ENCODE data around the gene PRELID2.

Gene PRELID2

DNA sequence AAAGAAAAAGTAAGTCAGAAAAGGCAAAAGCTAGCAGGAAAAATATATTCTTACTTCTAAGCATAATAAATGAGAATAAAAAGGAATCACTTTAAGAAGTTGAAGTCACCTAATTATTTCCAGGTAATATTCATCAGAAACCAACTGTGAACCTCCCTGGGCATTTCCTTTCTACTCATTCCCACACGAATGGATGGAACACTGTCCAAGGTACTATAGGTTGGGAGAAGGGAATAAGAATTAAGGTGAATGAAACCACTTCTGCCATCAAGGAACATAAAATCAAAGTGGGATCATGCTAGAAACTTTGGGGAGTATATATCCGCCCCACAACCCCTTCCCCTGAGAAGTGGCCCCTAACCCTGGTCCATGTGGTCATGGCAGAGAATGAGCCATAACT is 41.6 kb downstream of the PRELID2 start:
- no peak for DNase-seq

DNA sequence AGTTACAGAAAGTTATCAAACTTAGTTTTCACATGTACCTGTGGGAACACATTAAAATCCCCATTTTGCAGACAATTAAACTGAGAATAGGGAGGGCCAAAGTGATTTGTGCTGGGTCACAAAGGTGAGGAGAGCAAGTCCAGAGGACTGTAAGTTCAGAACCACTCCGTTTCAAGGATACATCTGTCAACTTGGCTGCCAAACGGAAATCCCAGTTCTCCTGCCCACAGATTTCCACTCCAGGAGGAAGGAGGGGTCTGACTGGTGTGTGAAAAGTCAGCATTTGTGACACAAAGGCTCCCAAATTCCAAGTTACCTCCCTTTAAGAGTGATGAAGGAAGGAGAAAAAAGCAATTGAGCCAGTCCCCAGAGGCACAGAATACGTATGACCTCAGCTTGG is 42.3 kb downstream of the PRELID2 start:
- no peak for DNase-seq

DNA sequence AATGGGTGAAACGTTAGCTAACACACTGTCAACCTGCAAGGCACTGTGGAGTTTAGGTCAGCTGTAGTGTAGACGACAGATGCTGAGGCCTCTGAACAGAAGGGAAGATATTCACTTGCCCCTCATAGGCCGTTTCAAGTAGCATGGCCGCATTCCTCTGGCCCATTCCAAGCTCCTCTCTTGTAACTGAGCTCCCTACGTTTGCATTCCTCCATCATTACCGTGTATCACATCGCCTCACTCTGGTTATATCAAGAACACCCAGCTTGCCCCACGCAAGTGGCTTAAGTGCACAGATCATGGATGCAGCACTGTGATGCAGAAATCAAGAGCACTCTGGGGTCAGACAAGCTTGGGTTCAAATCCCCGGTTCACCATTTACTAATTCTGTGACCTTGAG is 43.3 kb downstream of the PRELID2 start:
- no peak for DNase-seq

DNA sequence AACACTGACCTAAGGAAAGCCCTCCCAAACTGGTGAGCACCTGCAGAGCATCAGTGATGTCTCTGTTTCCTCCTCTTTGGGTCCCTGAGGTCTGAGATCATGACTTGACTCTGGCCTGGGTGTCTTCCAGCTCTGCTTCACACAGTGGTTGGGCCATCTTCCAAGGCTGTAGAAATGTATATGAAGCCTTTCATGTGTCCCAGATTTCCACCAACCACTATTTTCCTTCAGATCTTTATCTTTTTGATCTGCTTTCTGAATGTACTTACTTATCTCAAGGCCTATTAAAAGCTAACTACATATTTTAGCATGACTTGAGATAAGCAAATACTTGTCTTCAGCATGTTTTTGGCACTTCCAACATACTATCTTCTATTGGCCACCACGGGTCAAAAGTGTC is 47.1 kb downstream of the PRELID2 start:
- DNase-seq = no peak

DNA sequence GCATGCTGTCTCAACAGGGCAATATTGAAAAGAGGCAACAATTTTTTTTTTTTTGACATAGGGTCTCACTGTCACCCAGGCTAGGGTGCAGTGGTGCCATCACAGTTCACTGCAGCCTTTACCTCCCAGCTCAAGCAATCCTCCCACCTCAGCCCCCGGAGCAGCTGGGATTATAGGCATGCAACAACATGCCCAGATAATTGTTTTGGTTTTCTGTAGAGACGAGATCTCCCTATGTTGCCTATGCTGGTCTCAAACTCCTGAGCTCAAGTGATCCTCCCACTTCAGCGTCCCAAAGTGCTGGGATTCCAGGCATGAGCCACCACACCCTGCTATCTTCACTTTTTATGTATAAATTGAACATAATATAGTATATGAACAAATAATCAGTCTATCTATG is 47.6 kb downstream of the PRELID2 start:
- no peak for DNase-seq

DNA sequence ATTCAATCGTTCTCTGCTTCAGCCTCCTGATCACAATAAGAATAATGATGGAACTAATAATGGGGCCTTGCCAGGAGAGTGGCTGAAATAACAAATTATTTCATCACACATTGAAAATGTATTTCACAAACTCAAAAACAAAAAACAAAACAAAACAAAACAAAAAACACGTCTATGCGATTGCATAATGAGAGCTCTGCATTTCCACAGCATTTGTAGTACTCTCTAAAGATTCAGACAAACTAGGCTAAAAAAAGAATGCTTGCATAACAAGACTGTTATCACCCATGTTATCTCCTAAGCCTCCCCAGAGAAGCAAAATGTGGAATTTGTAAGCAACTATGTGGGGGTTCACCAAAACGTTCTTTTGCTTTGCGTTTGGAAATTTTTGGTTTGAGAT is 48.1 kb downstream of the PRELID2 start:
- DNase-seq = no peak

DNA sequence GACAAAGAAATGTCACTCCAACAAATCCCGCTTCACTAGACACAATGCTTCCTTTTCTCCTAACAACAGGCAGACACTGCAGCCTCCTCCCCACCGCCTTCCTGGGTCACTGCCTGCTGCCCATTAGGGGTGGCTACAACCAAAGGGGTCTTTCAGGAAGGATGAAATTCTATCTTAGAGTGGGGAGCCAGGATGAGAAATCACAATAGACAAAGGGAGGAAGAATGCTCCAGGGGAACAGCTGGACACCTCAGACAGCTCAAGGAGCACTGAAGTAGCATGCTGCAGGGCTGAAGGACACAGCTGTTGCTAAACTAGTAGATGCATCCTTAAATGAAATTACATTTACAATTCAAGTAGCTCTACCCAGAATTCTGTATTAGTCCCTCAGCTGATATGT is 54.2 kb downstream of the PRELID2 start:
- DNase-seq = no peak

DNA sequence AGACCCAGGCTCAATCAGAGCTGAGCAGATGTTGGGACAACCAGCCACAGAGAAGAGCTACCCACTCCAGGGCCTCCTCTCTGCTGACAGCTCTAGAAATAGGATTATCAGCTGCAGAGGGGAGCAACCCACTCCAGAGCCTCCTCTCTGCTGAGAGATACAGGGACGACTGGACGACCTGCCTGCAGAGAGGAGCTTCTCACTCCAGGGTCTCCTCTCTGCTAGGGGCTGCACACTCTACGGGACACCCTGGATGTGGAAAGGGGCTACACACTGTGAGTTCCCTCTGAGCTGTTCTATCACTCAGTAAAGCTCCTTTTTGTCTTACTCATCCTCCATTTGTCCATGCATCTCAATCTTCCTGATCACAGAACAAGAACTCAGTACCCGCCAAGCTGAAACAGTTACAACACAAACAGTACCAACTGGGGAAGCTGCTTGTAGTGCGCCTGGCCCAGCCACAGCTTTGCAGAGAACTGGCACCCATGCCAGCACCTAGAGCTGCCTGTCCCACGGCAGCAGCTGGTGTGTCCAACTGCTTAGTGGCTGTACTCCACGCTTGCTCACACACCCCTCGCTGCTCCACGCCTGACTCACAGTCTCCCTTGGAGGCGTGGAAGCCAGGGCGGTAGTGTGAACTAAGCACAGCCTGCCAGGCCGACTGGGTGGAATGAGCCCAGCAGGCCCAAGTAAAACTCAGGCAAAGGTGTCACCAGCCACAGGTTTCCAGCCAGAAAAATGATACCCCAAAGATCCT is 56.8 kb downstream of the PRELID2 start:
- no peak for DNase-seq

DNA sequence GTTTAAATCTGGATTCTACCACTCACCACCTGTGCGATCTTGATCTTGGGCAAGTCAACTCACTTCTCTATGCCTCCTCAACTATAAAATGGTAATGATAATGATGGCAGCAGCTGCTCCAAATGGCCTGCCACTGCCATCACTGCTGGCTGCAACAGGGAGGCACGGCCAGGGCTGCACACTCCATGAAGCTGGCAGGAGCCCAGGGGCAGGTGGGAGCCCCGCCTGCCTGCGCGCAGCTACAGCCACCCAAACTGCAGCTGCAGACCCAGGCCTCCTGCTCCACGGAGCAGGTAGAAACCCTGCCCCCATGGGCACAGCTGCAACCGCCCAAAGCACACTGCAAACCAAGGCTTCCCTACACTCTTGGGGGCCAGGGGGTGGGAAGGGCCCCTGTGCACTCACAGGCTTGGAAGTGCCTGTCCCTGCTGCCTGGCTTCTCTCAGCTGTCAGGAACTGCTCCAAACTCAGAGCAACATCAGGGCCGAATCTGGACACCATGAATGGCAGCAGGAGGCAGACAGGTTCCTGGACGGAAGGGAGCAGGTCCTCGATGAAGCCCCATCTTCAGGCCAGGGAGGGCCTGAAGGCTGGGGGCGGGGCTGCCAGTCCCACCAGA is 57.6 kb downstream of the PRELID2 start:
- DNase-seq = no peak

DNA sequence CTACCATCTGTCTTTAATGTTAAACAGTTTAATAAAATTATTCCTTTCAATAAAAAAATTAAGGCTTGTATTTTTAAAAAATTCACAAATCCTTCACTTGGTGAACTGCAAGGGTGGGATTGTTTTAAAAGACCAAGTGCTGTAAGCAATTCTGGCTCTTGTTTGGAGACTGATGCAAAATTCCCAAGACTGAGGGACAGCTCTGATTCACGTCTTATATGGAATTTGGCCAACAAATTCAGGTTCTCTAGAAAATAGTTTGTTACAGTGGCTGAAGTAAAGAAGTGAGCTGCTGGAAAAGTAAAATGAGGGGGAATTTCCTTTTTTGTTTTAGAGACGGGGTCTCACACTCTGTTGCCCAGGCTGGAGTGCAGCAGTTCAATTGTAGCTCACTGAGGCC is 58.3 kb downstream of the PRELID2 start:
- no peak for DNase-seq

DNA sequence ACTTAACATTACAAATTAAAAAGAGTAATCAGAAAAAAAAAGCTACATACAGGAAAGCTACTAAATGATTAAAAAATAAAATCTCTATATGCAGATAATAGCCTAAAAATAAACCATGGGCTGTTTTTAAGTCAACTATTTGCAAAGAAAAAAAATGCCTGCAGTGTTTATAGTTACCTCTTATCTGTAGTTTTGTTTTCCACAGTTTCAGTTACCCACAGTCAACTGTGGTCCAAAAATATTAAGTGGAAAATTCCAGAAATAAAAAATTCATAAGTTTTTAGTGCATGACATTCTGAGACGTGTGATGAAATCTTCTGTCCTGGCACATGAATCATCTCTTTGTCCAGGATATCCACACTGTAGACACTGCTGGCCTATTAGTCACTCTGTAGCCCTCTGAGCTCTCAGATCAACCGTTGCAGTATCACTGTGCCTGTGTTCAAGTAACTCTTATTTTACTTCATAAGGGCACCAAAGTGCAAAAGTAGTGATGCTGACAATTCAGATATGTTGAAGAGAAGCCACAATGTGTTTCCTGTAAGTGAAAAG is 59.2 kb downstream of the PRELID2 start:
- DNase-seq = no peak

DNA sequence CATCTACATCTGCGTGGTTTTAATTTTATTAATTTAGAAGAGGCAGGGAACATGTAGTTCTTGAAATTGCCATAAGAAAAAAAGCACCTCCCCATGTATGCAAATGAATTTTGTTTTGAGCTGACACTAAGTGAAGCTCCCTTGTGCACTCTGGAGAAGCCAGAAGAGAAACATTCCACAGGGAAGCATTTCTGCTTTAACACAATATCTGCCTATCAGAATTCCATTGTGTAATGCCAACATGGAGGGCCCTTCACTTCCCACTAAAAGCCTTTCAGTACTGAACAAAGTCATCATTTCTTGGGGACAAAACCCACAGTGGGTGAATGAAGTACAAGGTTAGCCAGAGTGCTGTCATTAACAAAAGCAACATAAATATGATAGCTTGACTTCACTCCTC is 59.7 kb downstream of the PRELID2 start:
- no peak for DNase-seq

DNA sequence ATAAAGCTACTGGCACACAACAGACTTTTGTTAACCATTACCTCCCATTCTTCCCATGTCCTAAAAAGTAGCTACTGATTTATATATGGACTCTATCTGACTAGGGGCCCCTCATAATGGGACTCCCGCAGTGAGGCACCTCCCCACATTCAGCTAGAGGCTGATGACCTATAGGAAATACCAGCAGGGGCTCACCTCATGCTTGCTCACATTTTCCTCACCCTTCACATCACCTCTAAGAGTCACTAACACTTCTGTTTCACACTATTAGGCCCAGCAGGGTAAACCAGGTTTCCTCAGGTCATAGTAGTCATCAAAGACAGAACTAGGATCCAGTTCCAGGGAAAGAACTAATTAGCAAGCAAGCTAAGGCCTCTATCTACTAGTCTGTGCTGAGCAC is 60.7 kb downstream of the PRELID2 start:
- no peak for DNase-seq

DNA sequence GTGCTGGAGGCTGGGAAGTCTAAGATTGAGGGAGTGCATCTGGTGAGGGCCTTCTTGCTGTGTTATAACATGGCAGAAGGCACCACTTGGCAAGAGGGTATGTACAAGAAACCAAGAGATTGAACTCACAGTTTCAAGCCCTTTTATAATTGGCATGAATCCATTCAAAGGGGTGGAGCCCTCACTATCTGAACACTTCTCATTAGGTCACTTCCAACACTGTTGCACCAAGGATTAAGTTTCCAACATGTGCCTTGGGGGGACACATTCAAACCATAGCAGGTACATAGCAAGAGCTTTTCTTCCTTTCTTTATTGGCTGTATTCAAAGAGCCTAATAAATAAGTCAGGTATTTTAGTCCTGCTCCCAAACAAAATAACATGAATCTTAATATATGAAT is 62.7 kb downstream of the PRELID2 start:
- DNase-seq = no peak

DNA sequence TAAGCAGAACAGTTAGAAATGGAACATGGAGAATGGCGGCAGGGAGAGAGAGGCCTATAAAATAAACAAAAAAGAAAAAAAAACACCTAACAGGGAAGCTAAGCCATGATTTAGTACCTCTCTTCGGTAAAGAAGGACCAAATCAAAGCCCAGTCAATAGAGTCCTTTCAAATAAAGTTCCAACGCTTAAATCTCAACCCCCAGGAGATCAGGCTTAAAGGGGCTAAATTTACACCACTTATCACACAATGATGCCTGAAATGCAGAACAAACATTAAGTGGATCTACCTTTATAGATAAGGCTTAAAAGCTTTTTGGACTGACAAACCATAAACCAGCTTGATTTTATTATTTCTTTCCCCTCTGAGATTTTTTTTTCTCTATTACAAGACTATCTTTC is 66.3 kb downstream of the PRELID2 start:
- DNase-seq = no peak

DNA sequence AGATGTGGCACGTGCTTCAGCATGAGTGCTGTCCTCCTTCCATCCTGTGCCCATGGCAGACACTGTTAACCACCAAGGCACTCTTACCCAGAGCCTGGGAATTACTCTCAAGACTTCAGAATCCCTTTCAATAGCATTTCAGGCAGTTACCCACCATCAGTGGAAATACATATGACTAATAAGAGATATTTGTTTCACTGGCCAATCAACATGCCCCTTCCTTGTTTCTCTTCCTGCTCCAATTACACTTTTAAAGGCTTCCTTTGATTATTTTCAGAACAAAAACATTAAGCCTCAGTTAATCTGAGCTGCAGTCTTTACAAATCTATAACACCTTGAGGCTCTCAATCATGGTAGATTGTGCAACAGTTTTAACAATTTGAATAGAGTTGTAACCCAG is 70.8 kb downstream of the PRELID2 start:
- DNase-seq = no peak

DNA sequence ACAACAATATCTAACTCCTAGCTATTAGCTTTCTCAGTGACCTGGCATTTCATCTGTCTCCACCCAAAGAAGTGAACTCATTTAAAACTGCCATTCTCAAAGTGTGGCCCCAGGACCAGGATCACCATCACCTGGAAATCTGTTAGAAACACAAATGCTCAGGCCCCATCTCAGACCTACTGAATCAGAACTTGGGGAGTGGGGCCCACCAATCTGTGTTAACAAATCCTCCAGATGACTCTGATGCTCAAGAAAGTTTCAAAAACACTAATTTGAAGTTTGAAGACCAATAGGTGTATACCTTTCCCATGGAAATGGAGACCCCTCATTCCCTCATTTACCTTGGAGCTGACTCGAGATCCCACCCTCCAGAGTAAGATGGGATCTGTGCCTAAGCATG is 72.3 kb downstream of the PRELID2 start:
- DNase-seq = no peak

DNA sequence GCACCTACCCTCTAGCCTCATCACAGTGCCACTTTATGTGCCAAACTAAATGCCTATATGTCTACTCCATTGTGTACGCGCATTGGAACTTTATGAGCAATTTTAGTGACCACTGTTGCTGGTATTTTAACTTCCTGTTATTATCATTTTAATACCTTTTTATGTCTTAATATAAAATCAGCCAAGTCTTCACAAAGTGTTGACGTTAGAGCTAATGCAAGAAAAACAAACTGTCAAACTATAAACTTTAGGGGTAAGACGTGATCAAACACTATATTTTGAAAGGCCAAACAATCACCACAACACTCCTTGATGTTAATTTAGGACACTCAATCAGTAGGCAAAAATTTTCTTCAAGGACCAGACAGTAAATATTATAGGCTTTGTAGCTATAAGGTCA is 73.9 kb downstream of the PRELID2 start:
- DNase-seq = no peak

DNA sequence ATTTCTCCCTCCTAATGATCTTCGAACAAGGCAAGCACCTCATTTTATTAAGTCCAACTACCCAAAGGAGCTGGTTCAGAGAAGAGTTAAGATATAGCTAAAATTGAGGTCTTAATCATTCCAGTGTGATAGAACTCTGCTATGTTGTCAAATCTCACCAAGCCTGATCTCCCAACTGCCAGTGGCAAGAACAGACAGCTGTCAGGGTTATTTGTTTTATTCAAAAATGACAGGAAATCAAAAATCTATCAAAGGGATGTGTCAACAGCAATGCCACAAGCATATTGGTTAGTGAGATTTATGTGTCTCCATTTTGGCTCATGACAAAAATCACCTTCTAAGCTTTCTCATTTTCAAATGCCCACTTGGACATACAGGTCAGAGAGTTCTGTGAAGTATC is 74.5 kb downstream of the PRELID2 start:
- no peak for DNase-seq

DNA sequence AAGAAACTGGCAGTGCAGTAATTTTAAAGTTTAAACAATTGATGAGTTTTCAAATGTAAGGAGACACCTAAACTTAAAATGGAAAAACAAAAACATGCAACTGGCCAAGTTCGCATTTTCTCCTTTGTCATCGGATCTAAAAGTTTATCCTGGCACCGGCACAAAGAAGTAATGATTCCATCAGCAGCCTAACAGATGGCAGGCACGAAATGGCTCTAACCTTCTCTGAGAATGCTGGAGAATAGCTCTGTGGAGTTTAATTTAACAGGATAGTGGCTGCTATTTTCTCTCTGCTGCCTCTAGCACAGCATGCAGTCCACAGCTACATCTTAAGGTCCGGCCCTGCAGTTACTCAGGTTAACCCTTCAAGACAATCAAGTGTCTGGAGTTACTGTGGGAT is 82.2 kb downstream of the PRELID2 start:
- no peak for DNase-seq

DNA sequence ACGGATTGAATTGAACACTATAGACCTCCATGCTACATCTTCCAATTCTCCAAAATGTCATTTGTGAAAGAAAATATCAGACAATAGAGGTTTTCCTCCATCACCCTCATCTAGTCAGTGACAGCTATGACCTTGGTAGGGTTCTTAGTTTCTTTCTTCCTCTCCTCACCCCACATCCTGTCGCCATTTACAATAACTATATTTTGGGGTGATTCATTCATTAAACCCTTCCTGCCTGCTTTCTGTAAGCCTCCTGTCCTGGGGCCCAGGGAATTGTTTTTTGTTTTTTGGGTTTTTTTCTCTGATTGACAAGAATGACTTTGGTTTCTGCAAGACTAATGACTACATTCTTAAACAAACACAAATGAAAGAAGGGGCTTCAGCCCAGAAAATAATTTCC is 82.6 kb downstream of the PRELID2 start:
- no peak for DNase-seq

DNA sequence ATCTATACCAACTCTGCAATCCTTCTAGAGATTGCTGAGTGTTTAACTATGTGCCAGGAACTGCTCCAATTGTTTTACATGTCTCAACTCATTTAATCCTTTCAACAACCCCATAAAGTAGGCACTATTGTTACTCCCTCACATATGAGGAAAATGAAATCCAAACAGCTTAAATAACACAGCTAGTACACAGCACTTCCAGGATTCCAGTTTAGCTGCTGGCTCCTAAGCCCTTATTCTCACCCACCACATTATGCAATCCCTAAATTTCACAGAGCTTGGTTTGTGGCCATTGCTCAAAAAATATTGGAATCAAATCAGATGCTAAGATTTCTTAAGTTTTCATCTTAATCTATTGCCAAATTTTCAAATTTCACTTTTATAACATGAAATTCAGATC is 84.9 kb downstream of the PRELID2 start:
- no peak for DNase-seq

DNA sequence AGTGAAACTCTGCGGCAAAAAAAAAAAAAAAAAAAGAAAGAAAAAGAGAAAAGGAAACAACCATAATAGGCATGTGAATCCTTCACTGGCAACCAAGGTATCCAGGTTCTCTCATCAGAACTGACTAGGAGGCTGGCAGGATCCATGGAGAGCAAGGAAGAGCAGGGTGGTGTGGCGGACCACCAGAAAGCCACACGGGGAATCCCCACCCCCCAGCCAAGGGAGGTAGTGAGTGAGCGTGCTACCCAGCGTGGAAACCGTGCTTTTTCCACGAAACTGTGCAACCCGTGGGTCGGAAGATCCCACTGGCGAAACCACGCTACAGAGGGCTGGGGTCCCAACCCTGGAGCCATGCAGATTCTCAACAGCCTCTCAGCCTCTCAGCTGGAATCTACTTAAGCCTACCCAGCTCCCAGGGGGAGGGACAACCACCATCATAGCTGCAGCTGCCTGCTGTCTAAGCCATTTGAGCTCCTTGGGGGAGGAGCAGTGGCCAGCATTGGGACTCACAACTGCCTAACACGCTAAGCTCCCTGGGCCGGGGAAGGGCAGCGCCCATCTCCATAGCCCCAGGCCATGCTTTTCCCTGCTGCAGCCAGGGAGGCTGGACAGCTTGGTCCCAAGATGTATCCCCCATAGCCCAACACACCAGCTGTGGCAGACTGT is 91.6 kb downstream of the PRELID2 start:
- DNase-seq = no peak

DNA sequence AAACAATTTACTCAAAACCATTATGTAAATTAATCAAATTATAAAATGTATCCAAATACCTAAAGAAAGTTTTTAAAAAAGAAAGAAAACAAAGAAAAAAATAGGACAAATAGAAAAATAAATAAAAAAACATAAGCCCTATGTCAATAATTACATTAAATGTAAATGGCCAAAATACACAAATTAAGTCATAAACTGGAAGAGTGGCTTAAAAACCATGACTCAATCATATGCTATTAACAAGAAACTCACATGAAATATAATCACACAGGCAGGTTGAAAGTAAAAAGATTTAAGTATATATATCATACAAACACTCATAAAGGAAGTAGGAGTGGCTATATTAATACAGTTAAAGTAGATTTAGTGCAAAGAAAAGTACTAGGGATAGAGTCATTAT is 95.3 kb downstream of the PRELID2 start:
- no peak for DNase-seq

Data from activated naive CD4-positive, alpha-beta T cell treated with anti-CD3 and anti-CD28 coated beads, Interleukin-2, amount 50 U/mL, for 16 hours (primary cell).